ENCODE results near the gene POLR2M.

The POLR2M gene

DNA sequence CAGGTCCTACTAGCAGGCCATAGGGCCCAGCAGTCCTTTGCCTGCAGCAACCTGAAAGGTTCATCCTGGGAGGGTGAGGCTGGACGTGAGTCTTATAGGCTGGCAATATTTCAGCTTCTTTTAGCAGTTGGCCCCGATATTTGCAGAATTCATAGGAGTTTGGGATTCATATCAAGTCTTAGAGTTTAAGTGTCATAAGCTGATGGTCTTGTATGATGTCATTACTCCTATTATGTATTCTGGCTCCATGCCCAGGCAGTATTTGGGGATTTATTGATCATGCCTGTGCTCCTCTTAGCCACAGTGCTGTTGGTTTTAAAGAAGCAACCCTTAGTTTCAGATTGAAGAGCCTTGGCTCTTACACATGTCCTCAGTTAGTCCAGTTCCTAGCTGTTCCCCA lies 41.3 kb upstream of the POLR2M start:
- TF ChIP-seq, protein P1, sequence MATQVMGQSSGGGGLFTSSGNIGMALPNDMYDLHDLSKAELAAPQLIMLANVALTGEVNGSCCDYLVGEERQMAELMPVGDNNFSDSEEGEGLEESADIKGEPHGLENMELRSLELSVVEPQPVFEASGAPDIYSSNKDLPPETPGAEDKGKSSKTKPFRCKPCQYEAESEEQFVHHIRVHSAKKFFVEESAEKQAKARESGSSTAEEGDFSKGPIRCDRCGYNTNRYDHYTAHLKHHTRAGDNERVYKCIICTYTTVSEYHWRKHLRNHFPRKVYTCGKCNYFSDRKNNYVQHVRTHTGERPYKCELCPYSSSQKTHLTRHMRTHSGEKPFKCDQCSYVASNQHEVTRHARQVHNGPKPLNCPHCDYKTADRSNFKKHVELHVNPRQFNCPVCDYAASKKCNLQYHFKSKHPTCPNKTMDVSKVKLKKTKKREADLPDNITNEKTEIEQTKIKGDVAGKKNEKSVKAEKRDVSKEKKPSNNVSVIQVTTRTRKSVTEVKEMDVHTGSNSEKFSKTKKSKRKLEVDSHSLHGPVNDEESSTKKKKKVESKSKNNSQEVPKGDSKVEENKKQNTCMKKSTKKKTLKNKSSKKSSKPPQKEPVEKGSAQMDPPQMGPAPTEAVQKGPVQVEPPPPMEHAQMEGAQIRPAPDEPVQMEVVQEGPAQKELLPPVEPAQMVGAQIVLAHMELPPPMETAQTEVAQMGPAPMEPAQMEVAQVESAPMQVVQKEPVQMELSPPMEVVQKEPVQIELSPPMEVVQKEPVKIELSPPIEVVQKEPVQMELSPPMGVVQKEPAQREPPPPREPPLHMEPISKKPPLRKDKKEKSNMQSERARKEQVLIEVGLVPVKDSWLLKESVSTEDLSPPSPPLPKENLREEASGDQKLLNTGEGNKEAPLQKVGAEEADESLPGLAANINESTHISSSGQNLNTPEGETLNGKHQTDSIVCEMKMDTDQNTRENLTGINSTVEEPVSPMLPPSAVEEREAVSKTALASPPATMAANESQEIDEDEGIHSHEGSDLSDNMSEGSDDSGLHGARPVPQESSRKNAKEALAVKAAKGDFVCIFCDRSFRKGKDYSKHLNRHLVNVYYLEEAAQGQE (IDR thresholded peaks at IDR 0.05; ENCODE audit: insufficient read depth in 1 of 2, low read depth in 2 of 2, low read length in 2 of 2), result no peak
- no peak for TF ChIP-seq FOXP2 (optimal IDR thresholded peaks at IDR 0.05; ENCODE audit: borderline replicate concordance, extremely low read depth, extremely low read length, insufficient read depth)

DNA sequence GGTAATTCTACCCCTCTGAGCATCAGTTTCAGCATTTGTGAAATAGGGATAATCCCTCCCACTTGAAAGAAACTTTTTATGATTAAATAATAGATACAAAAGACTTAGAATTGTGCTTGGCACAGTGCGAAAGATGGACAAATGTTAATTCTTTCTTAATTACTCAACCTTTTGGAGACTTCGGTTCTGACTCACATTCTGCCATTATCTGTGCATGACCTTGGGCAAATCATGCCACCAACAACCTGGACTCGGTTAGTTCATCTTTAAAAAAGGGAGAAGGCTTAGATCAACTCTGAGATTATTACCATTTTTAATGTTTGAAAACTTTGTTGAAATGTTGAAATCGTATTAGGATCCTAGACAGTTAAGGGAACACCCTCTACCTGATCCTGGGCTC lies 40.6 kb upstream of the POLR2M start:
- no peak for TF ChIP-seq SIN3A (IDR thresholded peaks at IDR 0.05; ENCODE audit: borderline replicate concordance, insufficient read depth, low read length)

DNA sequence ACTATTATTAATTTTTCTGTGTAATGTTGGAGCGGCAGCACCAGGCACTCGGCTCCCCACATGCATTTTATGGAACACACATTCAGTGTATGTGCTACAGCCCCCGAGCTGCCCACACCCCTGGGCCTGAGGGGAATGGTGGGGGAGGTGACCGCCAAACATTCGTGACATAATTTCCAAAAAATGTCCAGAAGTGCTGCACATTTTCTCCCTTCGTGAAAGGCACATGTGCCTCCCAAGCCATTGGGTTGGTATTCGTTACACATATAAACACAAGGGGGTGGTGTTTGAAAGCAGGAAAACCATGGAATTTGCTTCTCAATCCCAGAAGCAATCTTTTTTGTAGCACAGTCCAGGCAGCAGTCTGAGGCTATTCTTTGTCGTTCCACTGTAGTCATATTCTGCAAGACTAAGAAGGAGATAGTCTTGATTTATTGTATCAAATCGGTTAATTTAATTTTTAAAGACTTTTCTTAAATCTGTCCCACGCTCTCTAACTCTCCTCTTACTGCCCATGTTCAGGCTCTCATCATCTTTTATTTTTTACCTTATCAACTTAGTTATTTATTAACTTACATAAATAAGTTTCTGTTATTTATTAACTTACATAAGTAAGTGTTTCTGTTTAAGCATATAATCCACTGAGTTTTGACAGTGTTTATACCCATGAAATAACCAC lies 39.2 kb upstream of the POLR2M start:
- TF ChIP-seq POLR2AphosphoS5 (IDR thresholded peaks at IDR 0.05; ENCODE audit: low read depth, low read length) (no peak), FOXP2 (optimal IDR thresholded peaks at IDR 0.05; ENCODE audit: borderline replicate concordance, extremely low read depth, extremely low read length, insufficient read depth) (no peak), TAF1 (IDR thresholded peaks at IDR 0.05; ENCODE audit: borderline replicate concordance, insufficient read depth, low read length) (no peak), SIN3A (IDR thresholded peaks at IDR 0.05; ENCODE audit: borderline replicate concordance, insufficient read depth, low read length) (no peak)
- TF ChIP-seq, protein P1 (IDR thresholded peaks at IDR 0.05; ENCODE audit: insufficient read depth in 1 of 2, low read depth in 2 of 2, low read length in 2 of 2), result no peak

DNA sequence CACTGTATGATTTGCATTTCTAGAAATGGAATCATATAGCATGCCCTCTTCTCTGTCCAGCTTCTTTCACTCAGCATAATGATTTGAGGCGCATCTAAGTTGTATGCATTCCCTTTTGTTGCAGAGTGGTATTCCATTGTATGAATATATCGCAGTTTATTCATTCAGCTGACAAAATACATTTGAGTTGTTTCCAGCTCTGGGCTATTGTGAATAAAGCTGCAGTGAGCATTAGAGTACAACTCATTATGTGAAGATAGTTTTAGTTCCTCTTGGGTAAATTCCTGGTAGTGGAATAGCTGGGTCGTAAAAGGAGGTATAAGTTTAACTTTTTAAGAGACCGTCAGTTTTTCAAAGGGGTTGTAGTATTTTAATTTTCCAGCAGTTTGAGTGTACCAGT lies 38.5 kb upstream of the POLR2M start:
- TF ChIP-seq FOXP2 (optimal IDR thresholded peaks at IDR 0.05; ENCODE audit: borderline replicate concordance, extremely low read depth, extremely low read length, insufficient read depth), result no peak

DNA sequence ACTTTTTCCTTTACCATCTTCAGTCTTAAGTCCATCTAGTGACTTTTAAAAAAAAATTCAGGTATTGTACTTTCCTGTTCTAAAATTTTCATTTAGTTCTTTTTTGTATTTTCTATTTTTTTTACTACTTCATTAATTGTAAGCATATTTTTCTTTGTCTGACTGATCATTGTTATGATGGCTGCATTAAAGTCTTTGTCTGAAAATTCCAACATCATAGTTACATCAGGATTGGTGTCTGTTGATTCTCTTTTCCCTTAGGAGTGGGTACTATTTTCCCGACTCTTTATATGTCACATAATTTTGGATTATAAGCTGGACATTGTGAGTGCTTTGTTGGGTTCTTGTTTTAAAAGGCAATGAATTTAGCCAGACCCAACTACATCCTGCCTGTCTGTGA lies 34.9 kb upstream of the POLR2M start:
- TF ChIP-seq, protein P1 (IDR thresholded peaks at IDR 0.05; ENCODE audit: insufficient read depth in 1 of 2, low read depth in 2 of 2, low read length in 2 of 2), result no peak
- TF ChIP-seq FOXP2 (optimal IDR thresholded peaks at IDR 0.05; ENCODE audit: borderline replicate concordance, extremely low read depth, extremely low read length, insufficient read depth), result no peak
- no peak for TF ChIP-seq POLR2AphosphoS5 (IDR thresholded peaks at IDR 0.05; ENCODE audit: low read depth, low read length)
- no peak for TF ChIP-seq TAF1 (IDR thresholded peaks at IDR 0.05; ENCODE audit: borderline replicate concordance, insufficient read depth, low read length)
- no peak for TF ChIP-seq SIN3A (IDR thresholded peaks at IDR 0.05; ENCODE audit: borderline replicate concordance, insufficient read depth, low read length)

DNA sequence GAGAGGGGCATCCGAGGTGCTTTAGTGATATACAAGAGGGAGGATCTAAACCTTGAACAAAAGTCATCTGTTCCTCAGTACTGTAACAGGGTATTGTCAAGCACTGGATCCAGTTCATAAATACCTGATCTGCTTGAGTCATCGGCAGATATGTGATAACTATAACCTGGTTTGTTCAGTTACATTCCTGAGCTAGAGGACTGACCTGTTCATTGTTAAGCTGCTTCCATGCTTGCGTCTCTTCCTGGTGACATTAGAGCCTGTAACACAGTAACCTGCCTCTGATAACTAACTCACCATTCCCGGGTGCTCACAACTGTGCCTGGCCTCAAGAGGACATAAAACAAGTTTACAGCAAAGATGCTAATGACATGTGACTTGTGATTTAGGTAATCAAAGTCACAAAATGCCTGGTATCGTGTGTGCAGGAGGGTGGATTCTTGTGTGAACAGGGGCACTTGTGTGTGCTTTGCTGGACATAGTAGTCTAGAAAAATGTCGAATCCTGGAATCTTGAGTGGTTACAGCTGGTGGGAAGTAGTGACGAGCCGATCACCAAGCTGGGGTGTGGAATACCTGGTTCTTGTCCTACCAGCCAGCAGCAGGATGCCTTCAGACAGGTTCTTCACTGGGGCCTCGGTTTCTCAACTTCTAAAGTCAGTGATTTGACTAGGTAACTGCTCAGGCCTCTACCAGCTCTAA lies 30.9 kb upstream of the POLR2M start:
- no peak for TF ChIP-seq FOXP2 (optimal IDR thresholded peaks at IDR 0.05; ENCODE audit: borderline replicate concordance, extremely low read depth, extremely low read length, insufficient read depth)
- TF ChIP-seq, protein P1 (IDR thresholded peaks at IDR 0.05; ENCODE audit: insufficient read depth in 1 of 2, low read depth in 2 of 2, low read length in 2 of 2), result no peak
- no peak for TF ChIP-seq SIN3A (IDR thresholded peaks at IDR 0.05; ENCODE audit: borderline replicate concordance, insufficient read depth, low read length)
- TF ChIP-seq TAF1 (IDR thresholded peaks at IDR 0.05; ENCODE audit: borderline replicate concordance, insufficient read depth, low read length), result no peak
- TF ChIP-seq POLR2AphosphoS5 (IDR thresholded peaks at IDR 0.05; ENCODE audit: low read depth, low read length), result no peak

All from PFSK-1 (cell line).